Measurements from ENCODE around the gene DMGDH.

DNA sequence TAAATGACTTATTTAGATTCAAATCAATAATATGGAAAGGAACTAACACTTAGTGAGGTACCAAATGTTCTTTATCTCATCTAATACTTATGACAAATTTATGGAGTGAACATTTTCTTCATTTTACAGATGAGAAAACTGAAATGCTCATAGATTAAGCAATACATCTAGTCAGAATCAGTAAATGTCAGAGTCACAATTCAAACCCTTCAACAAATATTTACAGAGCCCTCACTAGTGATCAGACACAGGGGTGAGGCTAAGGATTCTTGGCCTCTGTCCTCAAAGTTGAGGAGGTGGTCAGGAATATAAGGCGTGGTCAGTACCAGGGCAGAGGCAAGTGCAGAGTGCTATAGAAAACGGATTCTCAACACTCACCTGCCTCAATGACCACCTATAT, 54.8 kb downstream of the DMGDH start:
- TF ChIP-seq CTCF (IDR thresholded peaks at IDR 0.05) (no peak), POLR2A (IDR thresholded peaks at IDR 0.05) (no peak)
